GM12878 (cell line): Measurements from ENCODE around the gene PRPS2. TPM values are rescaled to one million over a fixed set of nuclear protein-coding genes. Genes with fewer than 3 reads are reported as not detected.

Experiments used
- BHLHE40 ChIP-seq, 2 experiments: fragments of 450-650 bp in 1 of 2; IDR thresholded peaks; 2 replicates each; pipeline ENCODE4 v1.6.1; 2011 to 2017; ENCODE audit warnings: low read depth in 2 of 2, borderline replicate concordance in 1 of 2, improper control_type of control experiment in 1 of 2, low read length in 1 of 2, mild to moderate bottlenecking in 1 of 2
- BRCA1 ChIP-seq: IDR thresholded peaks from 2 replicates; pipeline ENCODE4 v1.6.1; 2011; ENCODE audit warnings: low read depth, low read length, improper control_type of control experiment
- CBX3 ChIP-seq: fragments of 200-600 bp; sonication (generic); IDR thresholded peaks from 2 replicates; pipeline ENCODE4 v1.6.1; 2016; ENCODE audit warnings: low read depth, borderline replicate concordance
- LARP7 ChIP-seq: fragments of 450-650 bp; IDR thresholded peaks from 2 replicates; pipeline ENCODE4 v1.6.1; 2017; ENCODE audit warnings: mild to moderate bottlenecking
- MTA3 ChIP-seq: IDR thresholded peaks from 2 replicates; pipeline ENCODE4 v1.6.1; 2012; ENCODE audit warnings: low read length, inconsistent platforms, borderline replicate concordance
- MXI1 ChIP-seq: fragments of 150-350 bp; IDR thresholded peaks from 2 replicates; pipeline ENCODE4 v1.6.1; 2011; ENCODE audit warnings: low read depth, mild to moderate bottlenecking, inconsistent platforms, low read length, improper control_type of control experiment
- NFYA ChIP-seq: IDR thresholded peaks from 2 replicates; pipeline ENCODE4 v1.6.1; 2011; ENCODE audit warnings: low read depth, mild to moderate bottlenecking, low read length, improper control_type of control experiment, borderline replicate concordance
- PAX8 ChIP-seq: fragments of 450-650 bp; IDR thresholded peaks from 2 replicates; pipeline ENCODE4 v1.6.1; 2017; ENCODE audit warnings: mild to moderate bottlenecking, moderate library complexity
- POLR2A ChIP-seq: IDR thresholded peaks from 2 replicates; pipeline ENCODE4 v1.6.1; 2011; ENCODE audit warnings: low read depth, mild to moderate bottlenecking, low read length
- POU2F2 ChIP-seq: IDR thresholded peaks from 3 replicates; pipeline ENCODE4 v1.6.1; 2011; ENCODE audit warnings: low read depth, mild to moderate bottlenecking, low read length, borderline replicate concordance
- RUNX3 ChIP-seq: IDR thresholded peaks from 2 replicates; pipeline ENCODE4 v1.6.1; 2012; ENCODE audit warnings: low read length, inconsistent platforms
- TAF1 ChIP-seq: IDR thresholded peaks from 2 replicates; pipeline ENCODE4 v1.6.1; 2011; ENCODE audit warnings: mild to moderate bottlenecking, low read depth, low read length, borderline replicate concordance
- polyA plus RNA-seq, 11 experiments: library from polyadenylated mRNA; depleted of rRNA in 4 of 11; unstranded in 6 of 11; stranded (reverse) in 5 of 11; fragments of >200 nt; fragmentation: Nextera tagmentation in 4 of 11; fragmentation: Illumina TruSeq in 1 of 11; extraction: Ambion mirVana in 4 of 11; extraction: Trizol in 1 of 11; gene quantifications; 1 replicate in 1 of 11; 2 replicates in 10 of 11; pipeline versions ENCODE4 v1.2.1 to v1.2.3, GENCODE V29; 2011 to 2016; ENCODE audit warnings: inconsistent platforms in 2 of 11, missing spikeins in 2 of 11, low read depth in 1 of 11
- total RNA-seq, 4 experiments: library from RNA; depleted of rRNA in 3 of 4; stranded (reverse); fragments of >200 nt in 3 of 4; fragmentation: Illumina TruSeq in 1 of 4; extraction: Trizol in 1 of 4; gene quantifications; 2 replicates each; pipeline versions ENCODE4 v1.2.1 to v1.2.3, GENCODE V29; 2013 to 2021
- TF ChIP-seq, protein P1 (sequence below): fragments of 450-650 bp; conservative IDR thresholded peaks from 2 replicates; pipeline ENCODE4 v1.6.1; 2017; ENCODE audit warnings: mild to moderate bottlenecking, moderate library complexity

Gene PRPS2
- total and polyA plus RNA-seq, 10 of the 15 experiments (the other 5 are each of a cell fraction or from before 2014, with no cell fraction given) = 44.1 to 102 (median 58.2) TPM

DNA sequence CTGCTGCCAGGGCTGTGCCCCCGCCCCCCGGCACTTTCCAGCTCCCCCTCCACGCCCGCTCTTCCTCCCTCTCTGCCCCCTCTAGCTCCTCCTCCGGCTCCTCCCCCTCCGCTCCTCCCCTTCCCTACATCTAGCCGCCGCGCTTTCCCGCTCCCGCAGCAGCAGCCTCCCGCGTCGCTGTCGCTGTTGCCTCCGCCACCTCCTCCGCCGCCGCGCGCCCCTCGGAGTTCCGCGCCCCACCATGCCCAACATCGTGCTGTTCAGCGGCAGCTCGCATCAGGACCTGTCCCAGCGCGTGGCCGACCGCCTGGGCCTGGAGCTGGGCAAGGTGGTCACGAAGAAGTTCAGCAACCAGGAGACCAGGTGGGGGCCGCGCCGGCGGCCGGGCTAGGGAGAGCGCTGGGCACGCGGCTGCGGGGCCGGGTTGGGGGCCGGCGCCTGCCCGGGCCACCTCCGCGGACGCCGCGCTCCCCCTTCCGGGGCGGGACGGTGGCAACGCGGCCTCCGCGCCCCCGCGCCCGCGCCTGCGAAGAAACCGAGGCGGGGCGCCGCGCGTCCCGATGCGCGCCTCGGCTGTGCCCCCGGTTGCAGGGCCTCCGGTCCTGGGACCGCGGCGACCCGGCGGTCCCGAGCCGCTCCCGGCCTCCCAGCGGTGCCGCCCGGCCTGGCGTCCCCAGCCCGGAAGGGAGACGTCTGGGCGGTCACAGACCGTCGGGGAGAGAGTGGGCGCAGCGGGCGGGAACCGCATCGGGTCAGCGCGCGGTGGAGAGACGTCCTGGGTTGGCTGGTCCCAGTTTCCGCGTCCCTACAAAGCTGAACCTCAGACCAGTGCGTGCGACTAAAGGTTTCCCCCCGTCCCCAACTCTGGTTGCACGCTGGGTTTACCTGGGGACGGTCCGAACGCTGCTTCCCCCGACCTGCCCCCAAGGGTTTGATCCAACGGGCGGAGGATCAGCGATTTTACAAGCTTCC lies at the start of gene PRPS2 (continued):
- TF ChIP-seq BRCA1 (no peak), CBX3 (no peak), POU2F2 (0 out of 3 replicates have a peak, but pooled peaks have one; percentile 17), PAX8 (no peak), LARP7 (peak; percentile 79), RUNX3 (peak; percentile 34; the same call in 1 of the 2 replicates), NFYA (no peak), TAF1 (0 out of 2 replicates have a peak, but pooled peaks have one; percentile 35), MXI1 (no peak), BHLHE40 (IDR thresholded peaks at IDR 0.05; ENCODE audit: borderline replicate concordance in 1 of 2, low read depth in 2 of 2, low read length in 1 of 2) (peak in 1 of 2 experiments; percentile 40; a peak in 1 of 4 replicates), MTA3 (no peak), POLR2A (peak; percentile 87)
- TF ChIP-seq, protein P1, sequence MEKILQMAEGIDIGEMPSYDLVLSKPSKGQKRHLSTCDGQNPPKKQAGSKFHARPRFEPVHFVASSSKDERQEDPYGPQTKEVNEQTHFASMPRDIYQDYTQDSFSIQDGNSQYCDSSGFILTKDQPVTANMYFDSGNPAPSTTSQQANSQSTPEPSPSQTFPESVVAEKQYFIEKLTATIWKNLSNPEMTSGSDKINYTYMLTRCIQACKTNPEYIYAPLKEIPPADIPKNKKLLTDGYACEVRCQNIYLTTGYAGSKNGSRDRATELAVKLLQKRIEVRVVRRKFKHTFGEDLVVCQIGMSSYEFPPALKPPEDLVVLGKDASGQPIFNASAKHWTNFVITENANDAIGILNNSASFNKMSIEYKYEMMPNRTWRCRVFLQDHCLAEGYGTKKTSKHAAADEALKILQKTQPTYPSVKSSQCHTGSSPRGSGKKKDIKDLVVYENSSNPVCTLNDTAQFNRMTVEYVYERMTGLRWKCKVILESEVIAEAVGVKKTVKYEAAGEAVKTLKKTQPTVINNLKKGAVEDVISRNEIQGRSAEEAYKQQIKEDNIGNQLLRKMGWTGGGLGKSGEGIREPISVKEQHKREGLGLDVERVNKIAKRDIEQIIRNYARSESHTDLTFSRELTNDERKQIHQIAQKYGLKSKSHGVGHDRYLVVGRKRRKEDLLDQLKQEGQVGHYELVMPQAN = peak; percentile 57; the same call in 1 of the 2 replicates
